PC-3 (cell line): ENCODE results near the gene MAGIX. TPM values are rescaled to one million over a fixed set of nuclear protein-coding genes. Genes with fewer than 3 reads are reported as not detected.

Experiments
- ATAC-seq: fragments of 200-7000 bp; cut with Tn5 transposase; 2 replicates; pipeline ENCODE4 v1.9.1; 2020; ENCODE audit warnings: mild to moderate bottlenecking, moderate library complexity
- BruUV-seq: library from RNA; stranded (reverse); fragments of 400-500 nt; replicated peaks from 2 replicates; lab custom pipeline; 2021; lab: Mats Ljungman, UMichigan
- CTCF ChIA-PET: fragments of 300-600 bp; sonication (Branson Sonifier 250); formaldehyde crosslinking; loops from one replicate; lab custom pipeline; 2022; ENCODE audit warnings: antibody characterized with exemption; lab: Charles Lee
- POLR2A ChIA-PET: fragments of 300-600 bp; sonication (Branson Sonifier 250); formaldehyde crosslinking; loops from one replicate; lab custom pipeline; 2022; ENCODE audit warnings: antibody characterized with exemption; ENCODE audit not compliant: unreplicated experiment; lab: Charles Lee
- DNase-seq: peaks from one replicate; pipeline ENCODE4 v3.0.0-alpha.2; 2015
- H2AFZ ChIP-seq: fragments of 300-600 bp; sonication (generic); 2 replicates; pipeline ENCODE4 v1.6.0; 2016; ENCODE audit warnings: antibody characterized with exemption, low read length
- H3F3A ChIP-seq: fragments of 300-600 bp; sonication (generic); one replicate; pipeline ENCODE4 v1.6.0; 2017; ENCODE audit warnings: antibody characterized with exemption, low read length, control low read depth, mild to moderate bottlenecking; ENCODE audit not compliant: unreplicated experiment
- H3K27ac ChIP-seq: fragments of 300-600 bp; sonication (generic); 2 replicates; pipeline ENCODE4 v1.5.1; 2016; ENCODE audit warnings: mild to moderate bottlenecking, low read length
- H3K27me3 ChIP-seq: fragments of 300-600 bp; sonication (generic); 2 replicates; pipeline ENCODE4 v1.6.1; 2016; ENCODE audit warnings: low read length, mixed read lengths
- H3K36me3 ChIP-seq: fragments of 300-600 bp; sonication (generic); 2 replicates; pipeline ENCODE4 v1.6.1; 2016; ENCODE audit warnings: low read depth, mixed run types, low read length, mixed read lengths
- H3K4me1 ChIP-seq: fragments of 300-600 bp; sonication (generic); 2 replicates; pipeline ENCODE4 v1.5.1; 2016; ENCODE audit warnings: low read length; ENCODE audit not compliant: insufficient read depth
- H3K4me2 ChIP-seq: fragments of 300-600 bp; sonication (generic); 2 replicates; pipeline ENCODE4 v1.6.0; 2016; ENCODE audit warnings: low read length
- H3K4me3 ChIP-seq: fragments of 300-600 bp; sonication (generic); 2 replicates; pipeline ENCODE4 v1.5.1; 2016; ENCODE audit warnings: mild to moderate bottlenecking, low read length, mixed read lengths
- H3K79me2 ChIP-seq: fragments of 300-600 bp; sonication (generic); 2 replicates; pipeline ENCODE4 v1.6.1; 2017; ENCODE audit warnings: low read length, mixed read lengths
- H3K9ac ChIP-seq: fragments of 300-600 bp; sonication (generic); 2 replicates; pipeline ENCODE4 v1.6.0; 2016; ENCODE audit warnings: mild to moderate bottlenecking, low read length
- H3K9me2 ChIP-seq: fragments of 300-600 bp; sonication (generic); replicated peaks from 2 replicates; pipeline ENCODE4 v1.6.1; 2016; ENCODE audit warnings: mixed run types, low read length, mixed read lengths
- H3K9me3 ChIP-seq: fragments of 300-600 bp; sonication (generic); 2 replicates; pipeline ENCODE4 v1.6.1; 2016; ENCODE audit warnings: low read length, mixed read lengths
- H4K20me1 ChIP-seq: fragments of 300-600 bp; sonication (generic); 2 replicates; pipeline ENCODE4 v1.6.1; 2016; ENCODE audit warnings: low read length, mixed read lengths
- EZH2 ChIP-seq: fragments of 300-600 bp; sonication (generic); IDR thresholded peaks from one replicate; pipeline ENCODE4 v1.6.1; 2017; ENCODE audit warnings: antibody characterized with exemption, mild to moderate bottlenecking, low read length; ENCODE audit not compliant: unreplicated experiment
- EZH2phosphoT487 ChIP-seq: fragments of 300-600 bp; sonication (generic); IDR thresholded peaks from 2 replicates; pipeline ENCODE4 v1.6.1; 2018; ENCODE audit warnings: mild to moderate bottlenecking, antibody characterized with exemption, low read length, borderline replicate concordance
- intact Hi-C: fragments of 100-400 bp; cut with micrococcal nuclease; formaldehyde crosslinking; loops from 2 replicates; pipeline ENCODE4 v1.9.0; 2023
- total RNA-seq: library from RNA; depleted of rRNA; stranded (reverse); fragments of >200 nt; gene quantifications from 2 replicates; pipeline ENCODE4 v1.2.3, GENCODE V29; 2014
- TF ChIP-seq, protein P1 (sequence below): fragments of 300-600 bp; sonication (generic); conservative IDR thresholded peaks from 2 replicates; pipeline ENCODE4 v1.5.1; 2017; ENCODE audit warnings: antibody characterized with exemption, low read depth, mild to moderate bottlenecking, low read length

The MAGIX gene
- total RNA-seq, 1 experiment from 2014 or later: 12.5 TPM

GRCh38 chrX:49178537-49178936, 16.0 kb downstream of the MAGIX start:
- H3F3A ChIP-seq: no peaks in the 10 kb centered on the region
- intact Hi-C loops: no loop called here
- no peaks in the 10 kb centered on the region for H3K9me2 ChIP-seq
- no peak overlapping the region for H2AFZ ChIP-seq
- POLR2A ChIA-PET: no interaction called here
- H3K27me3 ChIP-seq: no peaks in the 10 kb centered on the region
- CTCF ChIA-PET: no interaction called here
- H3K4me1 ChIP-seq: no peaks in the 10 kb centered on the region
- no TSS peak for BruUV-seq
- H3K9me3 ChIP-seq: no peaks in the 10 kb centered on the region
- H3K36me3 ChIP-seq: peaks cover 16% of the 10 kb centered on the region
- no peak for TF ChIP-seq EZH2
- TF ChIP-seq, protein P1, sequence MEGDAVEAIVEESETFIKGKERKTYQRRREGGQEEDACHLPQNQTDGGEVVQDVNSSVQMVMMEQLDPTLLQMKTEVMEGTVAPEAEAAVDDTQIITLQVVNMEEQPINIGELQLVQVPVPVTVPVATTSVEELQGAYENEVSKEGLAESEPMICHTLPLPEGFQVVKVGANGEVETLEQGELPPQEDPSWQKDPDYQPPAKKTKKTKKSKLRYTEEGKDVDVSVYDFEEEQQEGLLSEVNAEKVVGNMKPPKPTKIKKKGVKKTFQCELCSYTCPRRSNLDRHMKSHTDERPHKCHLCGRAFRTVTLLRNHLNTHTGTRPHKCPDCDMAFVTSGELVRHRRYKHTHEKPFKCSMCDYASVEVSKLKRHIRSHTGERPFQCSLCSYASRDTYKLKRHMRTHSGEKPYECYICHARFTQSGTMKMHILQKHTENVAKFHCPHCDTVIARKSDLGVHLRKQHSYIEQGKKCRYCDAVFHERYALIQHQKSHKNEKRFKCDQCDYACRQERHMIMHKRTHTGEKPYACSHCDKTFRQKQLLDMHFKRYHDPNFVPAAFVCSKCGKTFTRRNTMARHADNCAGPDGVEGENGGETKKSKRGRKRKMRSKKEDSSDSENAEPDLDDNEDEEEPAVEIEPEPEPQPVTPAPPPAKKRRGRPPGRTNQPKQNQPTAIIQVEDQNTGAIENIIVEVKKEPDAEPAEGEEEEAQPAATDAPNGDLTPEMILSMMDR: no peak
- no peak for TF ChIP-seq EZH2phosphoT487
- H3K79me2 ChIP-seq: peaks cover 13% of the 10 kb centered on the region
- H3K4me2 ChIP-seq: no peak overlapping the region
- H4K20me1 ChIP-seq: peaks cover 1% of the 10 kb centered on the region
- no peak overlapping the region for H3K27ac ChIP-seq
- ATAC-seq (no peak), DNase-seq (no peak)
- H3K9ac ChIP-seq: no peak overlapping the region
- no peak overlapping the region for H3K4me3 ChIP-seq

DNA sequence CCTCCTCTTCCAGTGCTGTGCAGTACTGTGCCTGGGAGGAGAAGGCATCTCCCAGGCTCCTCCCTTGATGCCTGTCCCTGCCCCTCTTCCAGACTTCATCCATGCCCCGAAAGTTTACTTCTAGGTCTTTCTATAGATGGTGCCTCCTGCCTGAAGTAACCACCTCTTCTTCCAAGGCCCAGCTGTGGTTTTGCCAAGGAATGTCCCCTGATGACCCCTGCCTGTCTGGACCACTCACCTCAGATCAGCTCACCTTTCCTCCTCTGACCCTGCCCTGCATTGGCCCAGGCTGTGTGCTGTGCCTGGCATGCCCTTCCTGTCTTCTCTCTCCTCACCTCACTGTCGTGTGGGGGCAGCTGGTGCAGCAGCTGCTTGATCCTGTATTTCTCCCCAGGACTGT, 16.8 kb downstream of the MAGIX start:
- TF ChIP-seq EZH2 (no peak), EZH2phosphoT487 (no peak)
- TF ChIP-seq, protein P1: no peak
- H3K4me3 ChIP-seq: no peak overlapping the region
- no TSS peak for BruUV-seq
- H3K9me3 ChIP-seq: no peaks in the 10 kb centered on the region
- intact Hi-C loops: no loop called here
- no peak overlapping the region for H3K9ac ChIP-seq
- POLR2A ChIA-PET: interaction anchor here (0.6 kb wide), 1 partner anchor 496 kb away, joined by 3 read pairs; the partner anchor contains the start of gene WAS
- peaks cover 11% of the 10 kb centered on the region; the same call in 1 of the 2 replicates for H3K79me2 ChIP-seq
- H3K9me2 ChIP-seq: no peaks in the 10 kb centered on the region
- H4K20me1 ChIP-seq: peaks cover 5% of the 10 kb centered on the region
- H3F3A ChIP-seq: no peaks in the 10 kb centered on the region
- H3K27ac ChIP-seq: no peak overlapping the region
- H2AFZ ChIP-seq: no peak overlapping the region
- H3K36me3 ChIP-seq: peaks cover 17% of the 10 kb centered on the region
- H3K4me1 ChIP-seq: peaks cover 6% of the 10 kb centered on the region
- H3K27me3 ChIP-seq: no peaks in the 10 kb centered on the region
- DNase-seq (no peak), ATAC-seq (no peak)
- CTCF ChIA-PET: no interaction called here
- H3K4me2 ChIP-seq: no peak overlapping the region

- Histone ChIP-seq H3K27me3 (no peaks in the 10 kb centered on the region), H3F3A (no peaks in the 10 kb centered on the region), H2AFZ (no peak overlapping the region), H3K4me2 (peak overlapping the region; percentile 98), H3K27ac (no peak overlapping the region), H3K9me2 (no peaks in the 10 kb centered on the region), H3K36me3 (peaks cover 17% of the 10 kb centered on the region), H3K4me3 (peak overlapping the region; percentile 61), H4K20me1 (peaks cover 5% of the 10 kb centered on the region), H3K4me1 (peaks cover 20% of the 10 kb centered on the region), H3K9me3 (no peaks in the 10 kb centered on the region), H3K79me2 (peaks cover 22% of the 10 kb centered on the region), H3K9ac (no peak overlapping the region)
- DNase-seq (no peak), ATAC-seq (no peak)
- ChIA-PET POLR2A (interaction anchor here (0.6 kb wide), 1 partner anchor 103 kb away, joined by 4 read pairs; no protein-coding TSS in a partner anchor), CTCF (interaction anchor here (1.0 to 1.2 kb wide), 3 partner anchors 13 to 28 kb away, joined by 3 to 9 read pairs (median 3); partner anchors contain the start of gene PLP2)
- TF ChIP-seq EZH2phosphoT487 (no peak), EZH2 (no peak)
- TF ChIP-seq, protein P1: no peak
- intact Hi-C loops: no loop called here
- BruUV-seq: no TSS peak
These were observed 21.2 kb downstream of the MAGIX start for GRCh38 chrX:49183701-49184281.
